ENCODE results near the gene PRTG. TPM values are rescaled to one million over a fixed set of nuclear protein-coding genes. Genes with fewer than 3 reads are reported as not detected.

PRTG gene
- total and polyA plus RNA-seq, 2 of the 13 experiments (the other 11 are each of a cell fraction or from before 2014, with no cell fraction given), result 13.2 to 22.3 TPM

- TF ChIP-seq, protein P1, sequence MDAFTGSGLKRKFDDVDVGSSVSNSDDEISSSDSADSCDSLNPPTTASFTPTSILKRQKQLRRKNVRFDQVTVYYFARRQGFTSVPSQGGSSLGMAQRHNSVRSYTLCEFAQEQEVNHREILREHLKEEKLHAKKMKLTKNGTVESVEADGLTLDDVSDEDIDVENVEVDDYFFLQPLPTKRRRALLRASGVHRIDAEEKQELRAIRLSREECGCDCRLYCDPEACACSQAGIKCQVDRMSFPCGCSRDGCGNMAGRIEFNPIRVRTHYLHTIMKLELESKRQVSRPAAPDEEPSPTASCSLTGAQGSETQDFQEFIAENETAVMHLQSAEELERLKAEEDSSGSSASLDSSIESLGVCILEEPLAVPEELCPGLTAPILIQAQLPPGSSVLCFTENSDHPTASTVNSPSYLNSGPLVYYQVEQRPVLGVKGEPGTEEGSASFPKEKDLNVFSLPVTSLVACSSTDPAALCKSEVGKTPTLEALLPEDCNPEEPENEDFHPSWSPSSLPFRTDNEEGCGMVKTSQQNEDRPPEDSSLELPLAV (CRISPR knock-in tag; conservative IDR thresholded peaks at IDR 0.05; ENCODE audit: low read depth), result no peak
- TF ChIP-seq BATF2 (CRISPR knock-in tag; IDR thresholded peaks at IDR 0.05) (no peak), ZNF75D (CRISPR knock-in tag; IDR thresholded peaks at IDR 0.05; ENCODE audit: borderline replicate concordance) (no peak), MED13 (CRISPR knock-in tag; IDR thresholded peaks at IDR 0.05) (no peak), ZNF724P (CRISPR knock-in tag; IDR thresholded peaks at IDR 0.05; ENCODE audit: borderline replicate concordance) (no peak), ZNF383 (CRISPR knock-in tag; IDR thresholded peaks at IDR 0.05; ENCODE audit: borderline replicate concordance) (no peak), PAXIP1 (CRISPR knock-in tag; conservative IDR thresholded peaks at IDR 0.05) (no peak), ZNF703 (CRISPR knock-in tag; IDR thresholded peaks at IDR 0.05; ENCODE audit: borderline replicate concordance) (no peak), ATM (IDR thresholded peaks at IDR 0.05; ENCODE audit: borderline replicate concordance) (no peak), ZNF354B (CRISPR knock-in tag; IDR thresholded peaks at IDR 0.05) (no peak), CBFB (CRISPR knock-in tag; IDR thresholded peaks at IDR 0.05) (peak; percentile 56; the same call in 1 of the 2 replicates), NR0B2 (CRISPR knock-in tag; IDR thresholded peaks at IDR 0.05) (0 out of 2 replicates have a peak, but pooled peaks have one; percentile 40), MZF1 (CRISPR knock-in tag; IDR thresholded peaks at IDR 0.05; ENCODE audit: borderline replicate concordance) (no peak), ZFP1 (CRISPR knock-in tag; IDR thresholded peaks at IDR 0.05) (no peak), MXI1 (IDR thresholded peaks at IDR 0.05; ENCODE audit: borderline replicate concordance, low read depth, low read length) (no peak), ZBTB10 (CRISPR knock-in tag; IDR thresholded peaks at IDR 0.05; ENCODE audit: borderline replicate concordance) (0 out of 2 replicates have a peak, but pooled peaks have one; percentile 64), POGZ (CRISPR knock-in tag; IDR thresholded peaks at IDR 0.05) (no peak)
- TF ChIP-seq, protein P2, sequence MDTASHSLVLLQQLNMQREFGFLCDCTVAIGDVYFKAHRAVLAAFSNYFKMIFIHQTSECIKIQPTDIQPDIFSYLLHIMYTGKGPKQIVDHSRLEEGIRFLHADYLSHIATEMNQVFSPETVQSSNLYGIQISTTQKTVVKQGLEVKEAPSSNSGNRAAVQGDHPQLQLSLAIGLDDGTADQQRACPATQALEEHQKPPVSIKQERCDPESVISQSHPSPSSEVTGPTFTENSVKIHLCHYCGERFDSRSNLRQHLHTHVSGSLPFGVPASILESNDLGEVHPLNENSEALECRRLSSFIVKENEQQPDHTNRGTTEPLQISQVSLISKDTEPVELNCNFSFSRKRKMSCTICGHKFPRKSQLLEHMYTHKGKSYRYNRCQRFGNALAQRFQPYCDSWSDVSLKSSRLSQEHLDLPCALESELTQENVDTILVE (CRISPR knock-in tag; IDR thresholded peaks at IDR 0.05), result no peak
- TF ChIP-seq, protein P3, sequence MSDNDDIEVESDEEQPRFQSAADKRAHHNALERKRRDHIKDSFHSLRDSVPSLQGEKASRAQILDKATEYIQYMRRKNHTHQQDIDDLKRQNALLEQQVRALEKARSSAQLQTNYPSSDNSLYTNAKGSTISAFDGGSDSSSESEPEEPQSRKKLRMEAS (IDR thresholded peaks at IDR 0.05), result peak; percentile 60
These were observed 155.5 kb downstream of the PRTG start (continued) for GRCh38 chr15:55587321-55588069.

Data from HepG2 (cell line).